Stimulated activated CD8-positive, alpha-beta memory T cell treated with anti-CD3 and anti-CD28 coated beads, Interleukin-12 subunit alpha, Interleukin-12 subunit beta, amount 100 ng/mL, for 24 hours (primary cell): ENCODE data around the gene SATB1.
A peak's percentile ranks its signal among the peaks of the same experiment; 100 is the strongest.
"Not testable (repeated sequence)": the region's sequence is repeated elsewhere in the genome, so short reads cannot be mapped to it uniquely, and the experiment has no call there.

ENCODE experiments used
- DNase-seq: peaks from one replicate; pipeline ENCODE4 v3.0.0-alpha.2; 2020; ENCODE audit errors: extremely low read depth

Gene SATB1

DNA sequence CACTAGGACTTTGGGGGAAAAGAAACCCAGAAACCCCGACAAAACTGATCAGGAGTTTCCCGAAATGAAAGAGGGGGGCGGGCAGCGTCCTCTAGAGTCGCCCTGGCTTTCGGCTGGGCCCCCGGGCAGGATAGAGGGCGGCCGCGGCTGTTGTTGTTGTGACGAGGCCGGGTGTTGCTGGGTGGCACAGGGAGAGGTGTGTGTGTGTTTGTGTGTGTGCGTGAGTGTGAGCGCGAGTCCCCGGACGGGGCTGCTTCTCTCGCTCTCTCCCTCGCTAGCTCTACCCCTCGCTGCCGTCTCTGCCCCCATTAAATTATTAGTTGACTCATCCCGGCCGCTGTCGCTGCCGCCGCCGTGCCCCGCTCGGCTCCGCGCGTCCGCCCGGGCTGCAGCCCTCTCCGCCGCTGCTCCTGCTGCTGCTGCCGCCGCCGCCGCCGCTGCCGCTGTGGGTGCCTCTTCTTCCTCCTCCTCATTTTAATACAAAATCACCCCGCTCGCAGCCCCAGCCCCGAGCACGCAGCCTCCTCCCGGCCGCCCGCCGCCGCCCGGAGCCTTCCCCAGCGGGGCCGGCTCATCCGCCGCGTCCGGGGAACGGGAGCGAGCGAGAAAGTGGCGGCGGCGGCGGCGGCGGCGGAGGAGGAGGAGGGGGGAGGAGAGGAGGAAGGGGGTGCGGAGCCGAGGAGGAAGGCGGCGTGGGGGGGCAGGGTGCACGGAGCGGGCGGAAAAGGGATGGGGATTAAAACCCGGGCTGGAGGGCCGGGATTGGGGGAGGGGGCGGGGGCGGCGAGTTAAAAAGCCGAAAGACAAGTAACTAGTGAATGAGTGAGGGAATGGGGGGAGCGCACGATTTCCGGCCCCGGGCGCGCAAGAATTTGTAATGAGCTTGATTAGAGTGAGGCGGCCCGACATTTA is at the start of gene SATB1:
TSS of gene SATB1 (minus strand) at position 611 of the 912 bp plus-strand sequence. CDS start 4,372 bp downstream, outside the sequence.
- no peak for DNase-seq

- DNase-seq: no peak
These were observed 49.1 kb upstream of the SATB1 start for GRCh38 chr3:18474202-18474601.

DNA sequence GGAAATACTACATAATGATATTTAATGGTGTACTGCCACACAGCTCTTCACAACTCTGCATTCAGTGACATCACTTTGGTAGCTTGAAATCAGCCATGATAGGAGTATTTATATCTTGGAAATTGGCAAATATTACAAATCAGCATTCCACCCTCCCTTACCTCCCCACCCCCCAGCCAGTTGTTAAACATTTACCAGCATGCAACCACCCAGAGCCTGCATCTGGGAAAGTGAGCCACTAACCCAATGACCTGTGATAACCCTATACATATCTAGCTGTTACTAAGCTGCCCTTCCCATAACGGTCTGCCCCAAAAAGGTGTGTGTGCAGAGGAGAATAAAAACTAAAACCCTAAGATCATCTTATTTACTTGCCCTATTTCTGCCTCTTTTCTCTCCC is 44.6 kb upstream of the SATB1 start:
- DNase-seq: no peak

- DNase-seq: no peak
These were observed 41.0 kb upstream of the SATB1 start for GRCh38 chr3:18466136-18466535.

DNA sequence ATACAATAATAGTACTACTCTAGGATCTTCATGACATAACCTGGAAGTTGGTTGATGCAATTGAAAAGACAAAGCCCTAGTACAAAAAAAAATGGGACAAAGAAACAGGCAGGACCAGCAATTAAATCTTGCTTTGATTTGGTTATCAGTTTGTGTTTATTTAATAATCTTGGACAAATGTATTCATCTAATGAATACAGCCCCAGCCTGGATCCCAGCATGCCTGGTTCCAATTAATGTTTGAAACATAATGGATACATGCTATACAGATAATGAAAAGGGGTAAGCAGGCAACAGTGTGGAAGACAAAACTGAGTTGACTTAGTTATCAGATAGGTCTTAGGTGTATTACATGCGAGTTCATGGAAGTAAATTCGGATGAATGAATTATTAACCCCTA is 29.6 kb upstream of the SATB1 start:
- DNase-seq: no peak

GRCh38 chr3:18449618-18450017 is 24.5 kb upstream of the SATB1 start:
- DNase-seq: not testable (repeated sequence)

GRCh38 chr3:18447720-18448119 is 22.6 kb upstream of the SATB1 start:
- DNase-seq: no peak

GRCh38 chr3:18446149-18446825 is 21.1 kb upstream of the SATB1 start:
- no peak for DNase-seq

DNA sequence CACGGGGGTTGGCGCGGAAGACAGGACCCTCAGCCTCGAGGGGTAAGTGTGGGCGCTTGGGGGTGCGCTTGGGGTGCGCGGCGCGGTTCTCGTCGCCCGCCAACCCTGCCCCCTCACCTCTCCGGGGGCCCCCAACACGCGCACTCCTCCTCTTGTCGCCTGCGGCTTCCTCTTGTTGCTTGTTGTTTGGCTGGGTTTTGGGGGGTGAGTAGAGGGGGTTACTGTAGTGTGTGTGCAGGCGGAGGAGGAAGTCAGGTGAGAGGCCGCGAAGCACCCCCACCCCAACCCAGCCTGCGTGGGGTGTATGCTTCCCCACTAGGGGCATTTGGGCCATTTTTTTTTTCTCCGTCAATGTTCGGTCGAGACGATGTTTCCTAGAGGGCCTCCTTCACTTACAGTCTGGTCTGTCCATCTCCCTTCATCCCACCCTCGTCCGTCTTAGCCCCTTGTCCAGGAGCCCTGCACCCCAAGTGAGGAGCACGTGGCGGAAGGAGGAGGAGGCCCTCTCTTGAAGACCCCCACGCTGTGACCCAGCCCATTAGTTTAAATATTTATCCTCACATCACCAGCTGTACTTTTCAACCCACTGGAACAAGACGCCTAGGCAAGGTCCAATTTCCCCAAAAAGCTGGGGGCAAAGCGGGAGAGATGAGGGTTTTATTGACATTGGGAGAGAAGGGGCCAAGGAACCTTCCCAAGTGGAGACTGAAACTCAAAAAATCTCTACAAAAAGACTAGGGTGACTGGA is 20.4 kb upstream of the SATB1 start:
- DNase-seq: peak; percentile 51

GRCh38 chr3:18444595-18445400 is 19.7 kb upstream of the SATB1 start:
- DNase-seq: no peak

GRCh38 chr3:18443665-18444594 is 18.8 kb upstream of the SATB1 start:
- no peak for DNase-seq

GRCh38 chr3:18442756-18443664 is 17.9 kb upstream of the SATB1 start:
- DNase-seq: no peak

GRCh38 chr3:18441551-18441950 is 16.4 kb upstream of the SATB1 start:
- DNase-seq: no peak

DNA sequence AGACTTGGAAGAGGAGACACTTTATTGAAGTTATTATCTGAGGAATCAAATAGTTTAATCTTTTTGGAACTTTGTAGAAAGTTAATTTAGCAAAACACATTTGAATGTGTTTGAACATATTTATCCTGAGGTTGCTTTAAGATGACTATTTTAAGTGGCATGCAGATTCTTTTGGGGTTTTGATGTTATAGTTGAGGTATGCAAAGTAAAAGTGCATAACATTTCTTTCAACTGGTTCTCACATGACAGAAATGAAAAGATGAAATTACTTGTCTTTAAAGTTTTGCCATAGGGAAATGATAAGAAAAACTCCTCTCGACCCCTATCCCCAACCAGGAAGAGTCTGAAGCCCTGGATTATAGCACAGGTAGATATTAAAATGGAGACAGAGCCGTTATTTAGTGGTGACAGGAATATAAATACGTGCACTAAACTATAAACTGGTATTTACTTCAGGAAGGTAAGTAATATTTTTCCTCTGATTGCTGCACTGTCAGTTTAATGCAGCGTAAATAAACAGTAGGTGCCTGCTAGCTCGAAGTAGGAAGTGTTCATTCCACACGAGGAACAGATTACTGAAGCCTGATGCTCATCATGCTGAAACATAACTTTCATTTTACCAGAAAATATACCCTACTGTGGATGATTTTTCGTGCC is 15.1 kb upstream of the SATB1 start:
- no peak for DNase-seq

- DNase-seq: no peak
These were observed 14.1 kb upstream of the SATB1 start for GRCh38 chr3:18439281-18439680.

- no peak for DNase-seq
These were observed 13.4 kb upstream of the SATB1 start for GRCh38 chr3:18438586-18438985.

- DNase-seq: no peak
These were observed 11.1 kb upstream of the SATB1 start for GRCh38 chr3:18436213-18436612.

DNA sequence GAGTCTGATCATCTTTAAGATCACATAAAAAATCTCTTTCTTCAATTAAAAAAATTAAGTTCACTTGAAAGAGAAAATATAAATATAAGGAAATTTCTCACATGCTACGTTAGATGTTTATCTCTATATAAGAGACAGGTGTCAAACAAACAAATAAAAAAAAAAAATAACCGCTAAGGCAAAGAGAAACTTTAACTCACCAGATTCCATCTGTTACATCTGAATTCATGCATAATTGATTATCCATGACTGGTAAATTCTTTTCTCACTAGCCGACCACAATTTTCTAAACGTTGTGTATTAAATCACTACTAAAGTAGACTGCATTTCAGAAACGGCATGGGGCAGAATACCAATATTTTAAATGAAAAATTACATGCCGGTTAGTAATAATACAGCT is 9.6 kb upstream of the SATB1 start:
- DNase-seq: no peak

GRCh38 chr3:18432752-18433151 is 7.6 kb upstream of the SATB1 start:
- no peak for DNase-seq
